Brain microvascular endothelial cell (primary cell): ENCODE measurements around the gene REG4.

ENCODE experiments used
- DNase-seq: peaks from one replicate; pipeline ENCODE4 v3.0.0-alpha.2; 2020
- H3K27ac ChIP-seq: fragments of 250-450 bp; sonication (Bioruptor Pico); 2 replicates; pipeline ENCODE4 v1.5.1; 2020; ENCODE audit warnings: mild to moderate bottlenecking, moderate library complexity
- H3K27me3 ChIP-seq: fragments of 250-450 bp; sonication (Bioruptor Pico); replicated peaks from 2 replicates; pipeline ENCODE4 v1.5.1; 2020; ENCODE audit warnings: mild to moderate bottlenecking
- H3K36me3 ChIP-seq: fragments of 250-450 bp; sonication (Bioruptor Pico); replicated peaks from 2 replicates; pipeline ENCODE4 v1.5.1; 2020; ENCODE audit warnings: mild to moderate bottlenecking
- H3K4me3 ChIP-seq: 2 replicates; pipeline ENCODE4 v1.5.1; 2011; ENCODE audit warnings: low read depth, mild to moderate bottlenecking, control low read depth, low read length, moderate library complexity
- in situ Hi-C: cut with HindIII; loops from 2 replicates; pipeline ENCODE4 v1.10.0; 2017; ENCODE audit warnings: low sequenced_read_pairs, low pct_ligation_motif_present
- TF ChIP-seq, protein P1 (sequence below): IDR thresholded peaks from 2 replicates; pipeline ENCODE4 v1.5.1; 2011; ENCODE audit warnings: low read depth, mild to moderate bottlenecking, moderate library complexity, low read length, control low read depth, inconsistent platforms; ENCODE audit errors: missing control alignments

REG4 gene

GRCh38 chr1:119752592-119752991 lies 58.7 kb downstream of the REG4 start:
- no peak for DNase-seq
- Histone ChIP-seq H3K27me3 (peaks cover 2% of the 10 kb centered on the region), H3K27ac (no peak overlapping the region), H3K36me3 (no peaks in the 10 kb centered on the region), H3K4me3 (no peak overlapping the region)
- TF ChIP-seq, protein P1, sequence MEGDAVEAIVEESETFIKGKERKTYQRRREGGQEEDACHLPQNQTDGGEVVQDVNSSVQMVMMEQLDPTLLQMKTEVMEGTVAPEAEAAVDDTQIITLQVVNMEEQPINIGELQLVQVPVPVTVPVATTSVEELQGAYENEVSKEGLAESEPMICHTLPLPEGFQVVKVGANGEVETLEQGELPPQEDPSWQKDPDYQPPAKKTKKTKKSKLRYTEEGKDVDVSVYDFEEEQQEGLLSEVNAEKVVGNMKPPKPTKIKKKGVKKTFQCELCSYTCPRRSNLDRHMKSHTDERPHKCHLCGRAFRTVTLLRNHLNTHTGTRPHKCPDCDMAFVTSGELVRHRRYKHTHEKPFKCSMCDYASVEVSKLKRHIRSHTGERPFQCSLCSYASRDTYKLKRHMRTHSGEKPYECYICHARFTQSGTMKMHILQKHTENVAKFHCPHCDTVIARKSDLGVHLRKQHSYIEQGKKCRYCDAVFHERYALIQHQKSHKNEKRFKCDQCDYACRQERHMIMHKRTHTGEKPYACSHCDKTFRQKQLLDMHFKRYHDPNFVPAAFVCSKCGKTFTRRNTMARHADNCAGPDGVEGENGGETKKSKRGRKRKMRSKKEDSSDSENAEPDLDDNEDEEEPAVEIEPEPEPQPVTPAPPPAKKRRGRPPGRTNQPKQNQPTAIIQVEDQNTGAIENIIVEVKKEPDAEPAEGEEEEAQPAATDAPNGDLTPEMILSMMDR: no peak
- in situ Hi-C loops: no loop called here

- in situ Hi-C loops: no loop called here
- H3K27me3 ChIP-seq: peaks cover 2% of the 10 kb centered on the region
- TF ChIP-seq, protein P1: no peak
- H3K4me3 ChIP-seq: no peak overlapping the region
- H3K27ac ChIP-seq: no peak overlapping the region
- H3K36me3 ChIP-seq: peaks cover 4% of the 10 kb centered on the region
- no peak for DNase-seq
These were observed 63.2 kb downstream of the REG4 start for GRCh38 chr1:119748040-119748439.

- Histone ChIP-seq H3K4me3 (no peak overlapping the region), H3K27me3 (peaks cover 2% of the 10 kb centered on the region), H3K36me3 (peaks cover 4% of the 10 kb centered on the region), H3K27ac (no peak overlapping the region)
- no peak for DNase-seq
- in situ Hi-C loops: no loop called here
- TF ChIP-seq, protein P1: no peak
These were observed 63.8 kb downstream of the REG4 start for GRCh38 chr1:119747451-119747850.

GRCh38 chr1:119745034-119745433 lies 66.2 kb downstream of the REG4 start:
- no peak overlapping the region for H3K4me3 ChIP-seq
- in situ Hi-C loops: no loop called here
- no peaks in the 10 kb centered on the region for H3K27me3 ChIP-seq
- TF ChIP-seq, protein P1: no peak
- H3K27ac ChIP-seq: no peak overlapping the region
- DNase-seq: no peak
- H3K36me3 ChIP-seq: peaks cover 4% of the 10 kb centered on the region

- Histone ChIP-seq H3K27me3 (no peaks in the 10 kb centered on the region), H3K4me3 (no peak overlapping the region), H3K36me3 (peaks cover 4% of the 10 kb centered on the region), H3K27ac (no peak overlapping the region)
- TF ChIP-seq, protein P1: no peak
- in situ Hi-C loops: no loop called here
- no peak for DNase-seq
These were observed 66.7 kb downstream of the REG4 start for GRCh38 chr1:119744598-119744942.
